Measurements from ENCODE around the gene CWC22. TPM values are rescaled to one million over a fixed set of nuclear protein-coding genes. Genes with fewer than 3 reads are reported as not detected.

The CWC22 gene
- total and polyA plus RNA-seq, 2 of the 8 experiments (the other 6 are each of a cell fraction or from before 2014, with no cell fraction given), result 3.7 to 34.0 TPM

GRCh38 chr2:180033993-180034894 lies 27.1 kb upstream of the CWC22 start (continued):
- TF ChIP-seq CBX8 (IDR thresholded peaks at IDR 0.05; ENCODE audit: borderline replicate concordance, low read depth, low read length) (no peak), ZNF274 (IDR thresholded peaks at IDR 0.05; ENCODE audit: borderline replicate concordance, extremely low read depth, low read length) (no peak), CHD2 (IDR thresholded peaks at IDR 0.05; ENCODE audit: low read length) (0 out of 2 replicates have a peak, but pooled peaks have one; percentile 34), SAP30 (IDR thresholded peaks at IDR 0.05; ENCODE audit: insufficient read depth, insufficient replicate concordance, low read length) (no peak), ASH2L (IDR thresholded peaks at IDR 0.05; ENCODE audit: low read length) (peak; percentile 74), BRCA1 (IDR thresholded peaks at IDR 0.05; ENCODE audit: low read depth, low read length) (no peak), KDM4A (IDR thresholded peaks at IDR 0.05; ENCODE audit: low read depth, low read length, severe bottlenecking) (no peak), RBBP5 (IDR thresholded peaks at IDR 0.05; ENCODE audit: borderline replicate concordance, low read depth, low read length) (0 out of 2 replicates have a peak, but pooled peaks have one; percentile 52), RAD21 (IDR thresholded peaks at IDR 0.05 in 1 of 2, conservative IDR thresholded peaks at IDR 0.05 in 1 of 2; ENCODE audit: low read depth in 2 of 2, low read length in 2 of 2) (no peak)

Data from H1 (cell line).